IPS-15b (cell line): ENCODE measurements around the gene USF1.
"Not testable (repeated sequence)": the region's sequence is repeated elsewhere in the genome, so short reads cannot be mapped to it uniquely, and the experiment has no call there.

Source experiments
- H3K27me3 ChIP-seq: one replicate; pipeline ENCODE4 v1.6.1; 2013; ENCODE audit warnings: low read length; ENCODE audit not compliant: control insufficient read depth, insufficient read depth
- H3K36me3 ChIP-seq: one replicate; pipeline ENCODE4 v1.6.1; 2013; ENCODE audit warnings: low read length; ENCODE audit not compliant: control insufficient read depth, insufficient read depth
- H3K4me1 ChIP-seq: one replicate; pipeline ENCODE4 v1.6.1; 2013; ENCODE audit warnings: mild to moderate bottlenecking, low read length; ENCODE audit not compliant: control insufficient read depth, insufficient read depth
- H3K4me3 ChIP-seq: one replicate; pipeline ENCODE4 v1.5.1; 2013; ENCODE audit warnings: low read depth, low read length
- H3K9ac ChIP-seq: one replicate; pipeline ENCODE4 v1.6.1; 2013; ENCODE audit warnings: low read depth, mild to moderate bottlenecking, low read length
- H3K9me3 ChIP-seq: one replicate; pipeline ENCODE4 v1.6.1; 2013; ENCODE audit warnings: mild to moderate bottlenecking, low read length; ENCODE audit not compliant: control insufficient read depth, insufficient read depth

USF1 gene

GRCh38 chr1:160992036-160992435, 53.7 kb downstream of the USF1 start:
- H3K27me3 ChIP-seq, H3K36me3 ChIP-seq, H3K9ac ChIP-seq, H3K9me3 ChIP-seq, H3K4me3 ChIP-seq: not testable (repeated sequence)
- peaks cover 11% of the 10 kb centered on the region for H3K4me1 ChIP-seq
